ENCODE measurements around the gene FGF2.
A peak's percentile ranks its signal among the peaks of the same experiment; 100 is the strongest.

GRCh38 chr4:122914292-122914904, 87.8 kb downstream of the FGF2 start:
- TF ChIP-seq, protein P1, sequence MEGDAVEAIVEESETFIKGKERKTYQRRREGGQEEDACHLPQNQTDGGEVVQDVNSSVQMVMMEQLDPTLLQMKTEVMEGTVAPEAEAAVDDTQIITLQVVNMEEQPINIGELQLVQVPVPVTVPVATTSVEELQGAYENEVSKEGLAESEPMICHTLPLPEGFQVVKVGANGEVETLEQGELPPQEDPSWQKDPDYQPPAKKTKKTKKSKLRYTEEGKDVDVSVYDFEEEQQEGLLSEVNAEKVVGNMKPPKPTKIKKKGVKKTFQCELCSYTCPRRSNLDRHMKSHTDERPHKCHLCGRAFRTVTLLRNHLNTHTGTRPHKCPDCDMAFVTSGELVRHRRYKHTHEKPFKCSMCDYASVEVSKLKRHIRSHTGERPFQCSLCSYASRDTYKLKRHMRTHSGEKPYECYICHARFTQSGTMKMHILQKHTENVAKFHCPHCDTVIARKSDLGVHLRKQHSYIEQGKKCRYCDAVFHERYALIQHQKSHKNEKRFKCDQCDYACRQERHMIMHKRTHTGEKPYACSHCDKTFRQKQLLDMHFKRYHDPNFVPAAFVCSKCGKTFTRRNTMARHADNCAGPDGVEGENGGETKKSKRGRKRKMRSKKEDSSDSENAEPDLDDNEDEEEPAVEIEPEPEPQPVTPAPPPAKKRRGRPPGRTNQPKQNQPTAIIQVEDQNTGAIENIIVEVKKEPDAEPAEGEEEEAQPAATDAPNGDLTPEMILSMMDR (IDR thresholded peaks at IDR 0.05), result peak in 1 of 3 experiments; percentile 42
- TF ChIP-seq POLR2A (IDR thresholded peaks at IDR 0.05), result no peak

All from testis (tissue), 2 donors.